Measurements from ENCODE around the gene ARGFX.

DNA sequence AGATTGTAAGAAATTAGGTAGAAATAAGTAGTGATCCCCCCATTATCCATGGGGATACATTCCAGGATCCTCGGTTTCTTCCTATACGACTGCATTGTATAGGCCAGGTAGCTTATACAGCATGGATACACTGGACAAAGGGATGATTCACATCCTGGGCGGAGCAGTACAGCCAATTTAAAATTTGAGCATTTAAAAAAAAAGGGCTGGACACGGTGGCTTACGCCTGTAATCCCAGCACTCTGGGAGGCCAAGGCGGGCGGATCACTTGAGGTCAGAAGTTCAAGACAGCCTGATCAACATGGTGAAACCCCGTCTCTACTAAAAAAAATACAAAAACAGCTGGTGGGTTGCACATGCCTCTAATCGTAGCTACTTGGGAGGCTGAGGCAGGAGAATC, 976 bp upstream of the ARGFX start:
- TF ChIP-seq ZNF274 (IDR thresholded peaks at IDR 0.05; ENCODE audit: low read length) (no peak), ZNF274 (tag by site-specific recombination; IDR thresholded peaks at IDR 0.05; ENCODE audit: borderline replicate concordance) (no peak), ZNF324 (tag by site-specific recombination; IDR thresholded peaks at IDR 0.05) (no peak)
